CD4-positive, alpha-beta T cell treated with Interleukin-6 for 4 hours (primary cell): ENCODE measurements around the gene POU2F1.
"Not testable (repeated sequence)": the region's sequence is repeated elsewhere in the genome, so short reads cannot be mapped to it uniquely, and the experiment has no call there.

Experiments used
- DNase-seq: peaks from one replicate; pipeline ENCODE4 v3.0.0-alpha.2; 2020; ENCODE audit warnings: mixed read lengths

Gene POU2F1

GRCh38 chr1:167233373-167233772, 12.7 kb downstream of the POU2F1 start:
- DNase-seq: no peak

- no peak for DNase-seq
Measured at GRCh38 chr1:167237000-167237399, 16.3 kb downstream of the POU2F1 start.

- no peak for DNase-seq
Measured at GRCh38 chr1:167238713-167239112, 18.0 kb downstream of the POU2F1 start.

GRCh38 chr1:167239257-167239656, 18.6 kb downstream of the POU2F1 start:
- DNase-seq: no peak

- DNase-seq: no peak
Measured at GRCh38 chr1:167244244-167244643, 23.6 kb downstream of the POU2F1 start.

GRCh38 chr1:167245168-167245567, 24.5 kb downstream of the POU2F1 start:
- DNase-seq: not testable (repeated sequence)

- no peak for DNase-seq
Measured at GRCh38 chr1:167246971-167247370, 26.3 kb downstream of the POU2F1 start.

GRCh38 chr1:167247754-167248153, 27.1 kb downstream of the POU2F1 start:
- DNase-seq: no peak

GRCh38 chr1:167248707-167249642, 28.3 kb downstream of the POU2F1 start:
- DNase-seq: no peak

- DNase-seq: no peak
Measured at GRCh38 chr1:167249702-167250101, 29.0 kb downstream of the POU2F1 start.

- no peak for DNase-seq
Measured at GRCh38 chr1:167250482-167250881, 29.8 kb downstream of the POU2F1 start.

GRCh38 chr1:167251472-167251871, 30.8 kb downstream of the POU2F1 start:
- no peak for DNase-seq

- DNase-seq: no peak
Measured at GRCh38 chr1:167252986-167253385, 32.3 kb downstream of the POU2F1 start.

- DNase-seq: no peak
Measured at GRCh38 chr1:167258858-167259257, 38.2 kb downstream of the POU2F1 start.

GRCh38 chr1:167262836-167263235, 42.1 kb downstream of the POU2F1 start:
- DNase-seq: no peak

GRCh38 chr1:167263344-167263743, 42.7 kb downstream of the POU2F1 start:
- DNase-seq: no peak

- DNase-seq: no peak
Measured at GRCh38 chr1:167263819-167264464, 43.3 kb downstream of the POU2F1 start.

- DNase-seq: no peak
Measured at GRCh38 chr1:167266965-167267364, 46.3 kb downstream of the POU2F1 start.

- no peak for DNase-seq
Measured at GRCh38 chr1:167268347-167268787, 47.7 kb downstream of the POU2F1 start.

- no peak for DNase-seq
Measured at GRCh38 chr1:167270349-167271092, 49.8 kb downstream of the POU2F1 start.

GRCh38 chr1:167272369-167272957, 51.8 kb downstream of the POU2F1 start:
- no peak for DNase-seq

- no peak for DNase-seq
Measured at GRCh38 chr1:167273027-167273800, 52.5 kb downstream of the POU2F1 start.
